HL-60/S4 (cell line): Measurements from ENCODE around the gene ADAM12.

ENCODE experiments used
- in situ Hi-C: fragments of 300-500 bp; cut with MboI; formaldehyde crosslinking; loops from 2 replicates; pipeline ENCODE4 v1.14.3; 2022; ENCODE audit warnings: low sequenced_read_pairs

Gene ADAM12

DNA sequence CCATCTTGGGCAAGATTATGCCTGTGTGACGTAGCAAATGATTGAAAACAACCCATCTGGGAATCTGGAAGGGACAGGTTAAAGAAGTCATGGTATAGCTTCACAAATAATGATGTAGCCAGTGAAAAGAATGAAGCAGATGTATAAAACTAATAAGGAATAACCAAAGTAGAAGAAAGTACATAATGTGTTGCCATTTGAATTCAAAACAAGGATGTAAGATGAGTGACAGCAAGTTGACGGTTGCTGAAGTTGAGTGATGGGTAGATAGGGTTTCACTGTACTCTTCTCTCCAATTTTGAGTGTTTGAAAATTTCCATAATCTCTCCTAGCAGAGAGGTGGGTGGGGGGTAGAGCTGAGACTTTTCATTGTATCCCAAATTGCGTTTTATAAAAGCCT is 358.3 kb downstream of the ADAM12 start:
- in situ Hi-C loops: no loop called here

- in situ Hi-C loops: no loop called here
These were observed 360.6 kb downstream of the ADAM12 start for GRCh38 chr10:126027692-126028091.

DNA sequence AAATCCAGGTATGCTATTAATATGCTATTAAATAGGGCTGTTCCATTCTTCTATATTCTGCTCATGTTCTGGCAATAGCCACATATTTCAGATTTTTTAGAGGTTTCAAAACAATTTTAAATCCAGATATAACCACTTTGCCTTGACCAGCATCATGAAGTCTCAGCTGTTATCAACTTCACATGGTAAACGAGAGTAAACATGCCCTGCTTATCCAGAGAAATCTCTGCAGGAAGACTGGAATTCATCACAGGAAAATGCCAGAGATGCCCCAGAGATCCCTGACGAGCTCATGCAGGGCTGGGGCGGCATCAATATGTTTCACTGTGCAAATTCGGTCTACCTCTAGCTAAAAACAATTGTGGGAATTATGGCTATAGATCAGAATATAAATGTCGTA is 365.4 kb downstream of the ADAM12 start:
- in situ Hi-C loops: no loop called here

GRCh38 chr10:126021833-126022500 is 366.3 kb downstream of the ADAM12 start:
- in situ Hi-C loops: no loop called here

DNA sequence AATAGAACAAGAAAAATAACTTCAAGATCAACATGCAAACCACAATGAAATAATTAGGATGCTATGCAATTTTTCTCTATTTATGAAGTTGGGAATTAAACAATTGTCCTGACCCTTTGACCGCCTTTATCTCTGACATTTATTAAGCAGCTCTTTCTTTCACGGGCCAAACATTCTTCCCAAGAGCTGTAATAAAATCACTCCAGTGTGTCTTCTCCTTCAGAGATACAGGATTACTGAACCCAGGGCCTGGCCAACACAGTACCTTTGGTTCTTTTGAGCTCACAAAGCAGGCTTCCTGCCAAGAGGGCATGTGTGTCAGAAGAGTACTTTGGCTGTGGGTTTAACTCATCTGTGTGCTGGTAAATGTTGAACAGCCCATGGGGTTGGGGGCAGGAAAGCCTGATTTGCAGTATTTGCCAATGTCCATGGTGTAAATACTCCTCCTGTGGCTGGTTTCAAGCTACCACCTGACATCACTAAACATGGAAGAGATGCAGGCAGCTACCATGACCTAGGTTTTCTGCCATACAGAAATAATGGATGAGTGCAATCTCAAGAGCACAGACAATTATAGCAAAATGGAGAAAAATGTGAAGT is 370.2 kb downstream of the ADAM12 start:
- in situ Hi-C loops: no loop called here

DNA sequence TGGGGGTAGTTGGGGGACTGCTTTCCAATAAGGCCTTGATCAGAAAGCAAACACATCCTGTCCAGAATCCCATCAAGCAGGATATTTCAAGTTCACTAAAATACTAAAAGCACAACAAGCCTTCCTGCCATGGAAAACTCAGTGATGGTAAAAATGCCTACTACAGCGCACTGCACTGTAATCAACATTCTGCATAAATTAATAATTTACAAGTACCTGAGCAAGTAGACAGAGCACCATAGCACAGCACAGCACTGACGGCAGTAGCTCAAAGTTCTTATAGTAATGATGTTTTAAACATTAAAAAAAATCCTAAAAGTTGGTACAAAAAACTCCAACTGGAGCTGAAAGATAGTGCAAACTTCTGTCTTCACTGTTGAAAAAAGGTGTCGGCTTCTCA is 371.4 kb downstream of the ADAM12 start:
- in situ Hi-C loops: no loop called here

GRCh38 chr10:126016156-126016805 is 372.0 kb downstream of the ADAM12 start:
- in situ Hi-C loops: no loop called here

DNA sequence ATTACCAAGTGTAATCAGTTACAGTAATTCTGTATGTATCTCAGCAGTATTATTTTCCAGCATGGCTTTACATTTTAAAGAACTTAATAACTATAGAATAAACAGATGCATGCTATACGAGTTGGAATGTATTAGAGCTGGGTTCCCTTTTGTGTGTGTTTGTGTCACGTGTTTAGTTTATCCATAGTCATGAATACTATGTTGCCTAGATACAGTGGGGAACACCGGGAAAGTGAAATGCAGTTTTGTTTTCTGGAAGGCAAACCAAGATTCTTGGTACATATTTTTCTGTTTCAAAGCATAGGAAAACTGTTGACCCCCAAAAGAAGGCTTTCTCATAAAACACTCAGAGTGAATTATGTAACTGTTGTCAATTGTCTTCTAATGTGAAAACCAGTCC is 372.9 kb downstream of the ADAM12 start:
- in situ Hi-C loops: no loop called here

- in situ Hi-C loops: no loop called here
These were observed 374.0 kb downstream of the ADAM12 start for GRCh38 chr10:126014309-126014708.

DNA sequence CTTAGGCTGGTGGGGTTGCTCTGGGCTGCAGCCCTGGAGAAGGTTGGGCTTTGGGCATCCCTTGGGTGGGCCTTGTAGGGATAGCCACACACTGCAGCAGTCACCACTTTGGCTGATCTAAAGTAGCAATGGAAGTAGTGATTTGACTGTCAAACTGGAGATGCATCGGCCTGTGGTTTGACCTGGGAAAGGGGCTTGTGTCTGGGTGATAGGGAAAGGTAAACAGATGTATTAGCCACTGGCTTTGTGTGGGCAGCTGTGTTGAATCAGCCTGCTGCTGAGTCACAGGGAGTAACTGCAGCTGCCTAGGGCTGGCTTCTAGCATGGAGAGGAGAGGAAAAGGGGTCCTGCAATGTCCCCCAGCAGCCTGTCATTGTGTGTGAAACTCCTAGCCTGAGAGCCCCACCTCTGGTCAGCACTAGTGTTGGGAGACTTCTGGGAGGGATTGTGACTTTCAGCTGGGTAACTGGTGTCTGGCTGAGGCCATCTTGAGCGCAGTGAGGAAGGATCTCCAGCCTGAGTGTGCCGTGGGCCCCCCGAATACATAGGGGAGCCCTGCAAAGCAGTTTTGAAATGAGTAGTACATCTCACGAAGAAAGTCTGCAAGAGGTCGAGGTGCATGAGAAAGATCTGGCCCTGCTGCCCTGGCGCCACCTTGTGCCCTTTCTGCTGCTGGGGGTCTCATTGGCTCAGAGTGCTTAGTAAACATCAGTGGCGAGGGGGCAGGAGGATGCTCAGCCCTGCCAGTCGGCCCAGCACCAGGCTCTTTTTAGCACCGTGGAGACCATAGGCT is 374.6 kb downstream of the ADAM12 start:
- in situ Hi-C loops: no loop called here

DNA sequence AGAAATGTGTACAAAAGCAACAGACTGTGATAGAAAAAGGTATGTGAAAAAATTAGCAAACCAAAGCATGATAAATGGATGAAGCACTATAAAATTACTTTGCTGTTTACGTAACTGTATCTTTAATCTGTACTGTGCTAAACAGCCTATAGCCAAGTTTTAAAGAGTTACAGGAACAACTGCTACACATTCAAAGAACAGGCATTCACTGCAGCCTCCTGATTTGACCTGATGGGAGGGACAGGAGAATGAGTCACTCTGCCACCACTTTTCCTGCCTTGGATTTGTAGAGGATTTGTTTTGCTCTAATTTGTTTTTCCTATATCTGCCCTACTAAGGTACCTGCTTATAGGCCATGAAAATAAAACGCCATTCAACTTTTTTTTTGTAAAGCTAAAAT is 375.8 kb downstream of the ADAM12 start:
- in situ Hi-C loops: no loop called here

GRCh38 chr10:126011995-126012394 is 376.3 kb downstream of the ADAM12 start:
- in situ Hi-C loops: no loop called here

DNA sequence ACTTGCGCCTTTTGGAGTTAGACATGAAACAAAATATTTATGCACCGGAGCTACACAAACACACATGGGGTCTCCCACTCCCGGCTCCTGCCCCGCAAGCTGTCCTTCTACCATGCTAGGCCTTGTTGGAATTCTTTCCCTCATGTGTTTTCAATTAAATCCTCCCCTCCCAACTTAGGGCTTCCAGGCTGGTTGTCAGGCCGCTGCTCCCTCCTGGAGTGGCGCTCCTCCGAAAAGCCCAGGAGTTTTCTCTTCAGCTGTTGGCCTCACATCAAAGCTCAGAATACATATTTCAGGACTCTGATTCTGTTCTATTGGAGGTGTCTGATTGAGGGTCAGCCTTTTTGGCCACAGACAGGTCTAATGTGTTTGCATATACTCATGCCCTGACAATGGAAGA is 378.6 kb downstream of the ADAM12 start:
- in situ Hi-C loops: no loop called here

DNA sequence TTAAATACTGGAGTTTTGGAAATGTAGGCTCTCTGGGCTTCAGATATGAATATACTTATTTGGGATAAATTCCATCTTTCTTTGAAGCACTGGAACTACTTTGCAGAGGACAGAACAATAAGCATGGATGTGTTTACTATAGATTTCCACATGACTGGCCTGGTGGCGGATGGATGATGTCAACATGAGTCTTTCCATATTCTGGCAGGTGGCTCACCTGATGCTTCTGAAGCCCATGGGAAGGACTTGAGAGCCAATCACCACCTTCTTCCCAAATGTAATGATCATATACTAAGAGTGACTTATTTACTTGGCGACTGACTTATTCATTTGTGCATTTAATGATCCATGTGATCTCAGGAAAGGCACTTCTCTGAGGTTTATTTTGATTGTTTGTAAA is 381.4 kb downstream of the ADAM12 start:
- in situ Hi-C loops: no loop called here

- in situ Hi-C loops: no loop called here
These were observed 382.0 kb downstream of the ADAM12 start for GRCh38 chr10:126006264-126006663.

DNA sequence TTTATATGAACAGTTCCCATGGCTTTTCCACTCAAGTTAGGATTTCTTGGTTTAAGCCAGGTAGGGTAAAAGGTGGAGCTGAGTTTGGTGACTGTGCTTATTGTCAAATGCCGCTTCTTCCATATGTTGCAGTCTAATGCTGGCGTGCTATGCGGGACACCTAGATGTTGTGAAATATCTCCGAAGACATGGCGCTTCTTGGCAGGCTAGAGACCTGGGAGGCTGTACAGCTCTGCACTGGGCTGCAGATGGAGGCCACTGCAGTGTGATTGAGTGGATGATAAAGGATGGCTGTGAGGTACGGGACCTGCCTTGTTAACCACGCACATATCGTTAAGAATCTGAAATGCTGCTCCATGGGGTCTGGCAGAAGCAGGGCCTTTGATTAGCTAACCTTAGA is 383.5 kb downstream of the ADAM12 start:
- in situ Hi-C loops: no loop called here

DNA sequence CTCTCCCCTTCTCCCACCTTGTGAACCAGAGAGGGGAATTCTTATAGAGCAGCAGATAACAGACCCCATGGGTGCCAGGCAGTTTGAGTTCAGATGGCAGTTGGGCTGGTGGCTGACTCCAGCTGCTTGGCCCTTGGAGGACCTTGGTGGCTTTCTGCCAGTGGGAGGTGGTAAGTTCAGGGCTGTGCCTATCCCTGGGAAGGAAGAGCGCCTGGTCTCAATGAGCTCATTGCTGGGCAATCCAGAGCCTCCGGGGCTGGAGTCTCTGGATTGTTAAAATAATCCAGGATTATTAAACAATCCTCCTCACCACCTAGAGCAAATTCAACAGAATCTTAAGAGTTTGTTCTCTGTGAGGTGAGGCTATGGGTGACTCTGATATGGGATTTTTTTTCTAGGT is 386.7 kb downstream of the ADAM12 start:
- in situ Hi-C loops: no loop called here

DNA sequence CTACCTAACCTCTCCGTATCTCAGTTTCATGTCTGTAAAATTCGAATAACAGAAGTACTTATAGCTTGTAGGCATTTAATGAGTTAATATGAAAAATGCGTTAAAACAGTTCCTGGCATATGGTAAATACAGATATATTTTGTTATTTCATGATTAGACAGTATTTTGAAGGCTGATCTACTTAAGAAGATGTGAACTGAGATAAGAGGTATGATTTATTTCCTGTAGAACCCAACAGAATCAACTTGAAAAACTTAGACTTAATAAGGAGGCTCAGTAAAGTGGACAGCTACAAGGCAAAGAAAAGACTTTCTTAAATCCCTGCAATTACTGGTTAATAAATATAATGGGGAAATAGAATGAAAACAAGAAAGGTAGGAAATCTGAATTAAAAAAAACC is 388.6 kb downstream of the ADAM12 start:
- in situ Hi-C loops: loop anchor here (25.0 kb wide), 1 partner anchor 513 kb away; no protein-coding TSS in a partner anchor

GRCh38 chr10:125997586-125997985 is 390.7 kb downstream of the ADAM12 start:
- in situ Hi-C loops: loop anchor here (25.0 kb wide), 1 partner anchor 515 kb away; no protein-coding TSS in a partner anchor

- in situ Hi-C loops: loop anchor here (25.0 kb wide), 1 partner anchor 516 kb away; no protein-coding TSS in a partner anchor
These were observed 392.5 kb downstream of the ADAM12 start for GRCh38 chr10:125995726-125996304.

DNA sequence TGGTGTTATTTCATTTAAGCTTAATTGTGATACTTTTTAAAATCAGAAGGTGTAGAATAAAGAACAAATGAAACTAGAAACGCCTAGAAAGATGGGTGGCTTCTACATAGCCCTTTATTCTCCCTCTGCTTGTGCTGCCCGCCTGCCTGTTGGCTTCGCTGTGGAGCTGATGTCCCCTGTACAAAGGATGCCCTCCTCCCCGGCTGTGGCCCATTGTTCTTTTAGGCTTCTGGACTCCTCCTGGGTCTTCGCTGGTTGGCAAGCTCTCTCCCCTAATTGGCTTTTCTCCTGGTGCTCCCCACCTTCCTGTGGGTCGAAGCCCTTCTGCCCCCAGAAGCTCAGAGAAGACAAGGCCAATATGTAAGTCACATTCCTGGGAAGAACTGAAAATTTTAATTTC is 393.7 kb downstream of the ADAM12 start:
- in situ Hi-C loops: loop anchor here (25.0 kb wide), 1 partner anchor 518 kb away; no protein-coding TSS in a partner anchor
